GM19452 (cell line): ENCODE measurements around the gene ZNF140.
A peak's percentile ranks its signal among the peaks of the same experiment; 100 is the strongest.

Experiments
- ATAC-seq: cut with Tn5 transposase; IDR thresholded peaks from one replicate; pipeline ENCODE4 v1.9.1; 2021; ENCODE audit not compliant: unreplicated experiment

The ZNF140 gene

DNA sequence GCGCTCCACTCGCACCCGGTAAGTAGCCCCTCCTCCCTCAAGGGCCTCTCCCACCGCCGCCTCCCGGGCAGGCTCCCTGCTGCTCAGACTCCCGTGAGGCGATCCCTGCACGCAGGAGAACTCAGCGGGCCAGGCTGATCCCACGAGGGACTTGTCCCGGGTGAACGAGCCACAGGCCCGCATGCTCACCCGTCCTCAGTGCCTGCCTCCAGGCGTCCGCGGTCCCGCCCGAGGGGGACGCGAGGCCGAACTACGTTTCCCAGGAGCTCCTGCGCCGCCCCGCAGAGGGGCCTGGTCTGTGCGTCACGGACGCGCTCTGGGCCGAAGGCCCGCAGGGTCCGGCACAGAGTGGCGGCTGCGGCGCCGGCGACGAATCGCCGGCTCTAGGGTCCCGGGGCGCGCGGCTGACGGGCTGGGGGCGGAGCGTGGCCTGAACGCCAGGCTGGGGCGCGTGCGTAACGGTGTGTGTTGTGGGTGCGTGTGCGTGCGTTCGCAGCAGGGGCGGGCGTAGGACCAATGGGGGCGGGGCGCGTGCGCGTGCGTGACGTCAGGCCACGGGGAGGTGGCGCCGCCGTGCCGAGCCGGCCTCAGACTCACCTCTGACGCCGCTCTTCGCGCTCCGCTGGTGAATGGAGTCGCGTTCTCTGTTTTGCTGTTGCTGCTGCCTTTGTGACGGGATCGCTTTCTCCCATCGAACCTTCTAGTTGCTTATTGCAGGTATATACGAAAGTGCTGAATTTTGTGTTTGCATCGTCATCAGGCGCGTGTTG, 49.5 kb downstream of the ZNF140 start, which contains the start of the genes ZNF10 and ZNF891:
TSS of gene ZNF10 (plus strand) at position 590 of the 770 bp plus-strand sequence. CDS start 13,866 bp downstream, outside the sequence.
TSS of gene ZNF891 (minus strand) at position 237 of the 770 bp plus-strand sequence. CDS start 8,356 bp downstream, outside the sequence.
- ATAC-seq, result peak; percentile 94

DNA sequence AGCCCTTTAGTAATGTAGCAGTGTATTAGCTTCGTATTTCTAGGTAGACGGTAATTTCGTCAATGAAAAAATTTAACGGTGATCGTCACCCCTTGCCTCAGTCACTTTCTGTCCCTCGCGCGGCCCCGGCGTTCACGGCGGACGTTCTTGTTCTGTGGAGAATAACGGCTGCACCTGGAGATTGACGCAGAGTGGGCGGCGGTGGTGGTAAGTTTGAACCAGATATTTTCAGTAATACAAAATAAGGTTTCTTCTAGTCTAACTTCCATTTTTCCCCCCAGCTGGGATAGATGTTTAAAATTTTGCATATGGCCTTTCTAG, 50.0 kb downstream of the ZNF140 start:
- no peak for ATAC-seq

DNA sequence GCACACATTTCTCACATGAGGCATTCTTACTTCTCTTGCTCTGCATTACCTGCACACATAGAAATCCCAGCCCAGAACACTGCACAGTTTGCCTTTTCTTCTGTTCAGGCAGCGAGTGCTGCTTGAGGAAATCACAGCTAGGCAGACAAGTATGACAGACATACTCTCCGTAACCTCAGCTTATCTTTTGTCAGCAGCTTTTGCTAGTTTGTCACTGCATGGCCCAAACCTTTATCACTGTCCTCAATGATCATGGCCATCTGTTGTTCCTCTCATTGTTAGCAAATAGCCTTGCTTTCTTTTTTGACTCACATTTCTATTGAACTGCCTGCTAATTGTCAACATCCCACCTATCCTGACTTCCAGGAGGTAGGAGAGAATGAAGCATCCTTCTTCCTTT, 55.0 kb downstream of the ZNF140 start:
- no peak for ATAC-seq

DNA sequence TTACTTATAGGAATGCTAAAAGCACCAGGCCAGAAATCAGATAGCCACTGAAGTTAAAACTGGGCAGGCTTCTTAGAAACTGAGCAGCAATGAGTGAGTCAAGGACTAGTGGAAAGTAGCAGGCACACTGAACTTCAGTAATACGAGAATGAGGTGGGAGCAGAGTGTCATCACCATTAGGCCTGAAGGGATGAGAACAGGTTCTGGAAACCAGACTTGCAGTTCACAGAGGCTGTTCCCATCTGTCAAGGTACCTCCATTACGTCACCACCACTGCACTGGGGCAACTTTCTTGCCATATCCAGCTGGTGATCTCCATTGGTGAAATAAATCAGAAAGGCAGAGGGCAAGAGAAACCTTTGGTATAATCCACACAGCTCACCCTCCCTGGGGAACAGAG, 65.3 kb downstream of the ZNF140 start:
- no peak for ATAC-seq

DNA sequence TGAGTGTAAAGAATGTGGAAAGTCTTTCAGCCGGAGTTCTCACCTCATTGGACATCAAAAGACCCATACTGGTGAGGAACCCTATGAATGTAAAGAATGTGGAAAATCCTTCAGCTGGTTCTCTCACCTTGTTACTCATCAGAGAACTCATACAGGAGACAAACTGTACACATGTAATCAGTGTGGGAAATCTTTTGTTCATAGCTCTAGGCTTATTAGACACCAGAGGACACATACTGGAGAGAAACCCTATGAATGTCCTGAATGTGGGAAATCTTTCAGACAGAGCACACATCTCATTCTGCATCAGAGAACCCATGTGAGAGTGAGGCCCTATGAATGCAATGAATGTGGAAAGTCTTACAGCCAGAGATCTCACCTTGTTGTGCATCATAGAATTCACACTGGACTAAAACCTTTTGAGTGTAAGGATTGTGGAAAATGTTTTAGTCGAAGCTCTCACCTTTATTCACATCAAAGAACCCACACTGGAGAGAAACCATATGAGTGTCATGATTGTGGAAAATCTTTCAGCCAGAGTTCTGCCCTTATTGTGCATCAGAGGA, 75.5 kb downstream of the ZNF140 start:
- ATAC-seq, result no peak
